GM23338 (cell line): ENCODE results near the gene HLA-G.

Source experiments
- POLR2AphosphoS5 ChIP-seq: IDR thresholded peaks from 2 replicates; pipeline ENCODE4 v1.6.1; 2016; ENCODE audit warnings: antibody characterized with exemption, low read depth
- REST ChIP-seq: IDR thresholded peaks from one replicate; pipeline ENCODE4 v1.6.1; 2018; ENCODE audit warnings: antibody characterized with exemption; ENCODE audit not compliant: unreplicated experiment
- TF ChIP-seq, protein P1 (sequence below), 2 experiments: fragments of 200-600 bp in 1 of 2; sonication (generic) in 1 of 2; conservative IDR thresholded peaks; 2 replicates each; pipeline versions ENCODE4 v1.5.1 to v1.6.1; 2016 to 2017; ENCODE audit warnings: antibody characterized with exemption in 2 of 2, low read depth in 2 of 2, mild to moderate bottlenecking in 2 of 2, moderate library complexity in 1 of 2

GRCh38 chr6:29791162-29791561 lies 36.5 kb upstream of the HLA-G start:
- TF ChIP-seq, protein P1, sequence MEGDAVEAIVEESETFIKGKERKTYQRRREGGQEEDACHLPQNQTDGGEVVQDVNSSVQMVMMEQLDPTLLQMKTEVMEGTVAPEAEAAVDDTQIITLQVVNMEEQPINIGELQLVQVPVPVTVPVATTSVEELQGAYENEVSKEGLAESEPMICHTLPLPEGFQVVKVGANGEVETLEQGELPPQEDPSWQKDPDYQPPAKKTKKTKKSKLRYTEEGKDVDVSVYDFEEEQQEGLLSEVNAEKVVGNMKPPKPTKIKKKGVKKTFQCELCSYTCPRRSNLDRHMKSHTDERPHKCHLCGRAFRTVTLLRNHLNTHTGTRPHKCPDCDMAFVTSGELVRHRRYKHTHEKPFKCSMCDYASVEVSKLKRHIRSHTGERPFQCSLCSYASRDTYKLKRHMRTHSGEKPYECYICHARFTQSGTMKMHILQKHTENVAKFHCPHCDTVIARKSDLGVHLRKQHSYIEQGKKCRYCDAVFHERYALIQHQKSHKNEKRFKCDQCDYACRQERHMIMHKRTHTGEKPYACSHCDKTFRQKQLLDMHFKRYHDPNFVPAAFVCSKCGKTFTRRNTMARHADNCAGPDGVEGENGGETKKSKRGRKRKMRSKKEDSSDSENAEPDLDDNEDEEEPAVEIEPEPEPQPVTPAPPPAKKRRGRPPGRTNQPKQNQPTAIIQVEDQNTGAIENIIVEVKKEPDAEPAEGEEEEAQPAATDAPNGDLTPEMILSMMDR (conservative IDR thresholded peaks at IDR 0.05; ENCODE audit: low read depth in 2 of 2) = no peak
- TF ChIP-seq REST (no peak), POLR2AphosphoS5 (no peak)
